LHCN-M2 (cell line): Measurements from ENCODE around the gene SLF2. TPM values are rescaled to one million over a fixed set of nuclear protein-coding genes. Genes with fewer than 3 reads are reported as not detected.

Experiments
- DNase-seq: peaks from one replicate; pipeline ENCODE4 v3.0.0-alpha.2; 2012; ENCODE audit warnings: low read depth
- total RNA-seq: library from RNA; depleted of rRNA; stranded (reverse); fragments of >200 nt; gene quantifications from 2 replicates; pipeline ENCODE4 v1.2.3, GENCODE V29; 2014; rRNA removed

Gene SLF2
- total RNA-seq, 1 experiment from 2014 or later, result 120 TPM

GRCh38 chr10:101014230-101014884, 101.6 kb downstream of the SLF2 start:
- peak; percentile 66 for DNase-seq

Other genes with a start within 250 kb of the SLF2 start
- not detected in 2 replicates for gene PAX2, start 167.4 kb upstream of the SLF2 start, total RNA-seq
- 0.46 and 0.64 TPM in 2 replicates for gene SEMA4G, start 56.5 kb downstream of the SLF2 start, total RNA-seq
- 83.7 and 99.8 TPM in 2 replicates for gene MRPL43, start 74.5 kb downstream of the SLF2 start, total RNA-seq
- 7.2 and 9.1 TPM in 2 replicates for gene TWNK, start 74.6 kb downstream of the SLF2 start, total RNA-seq
- gene LZTS2, start 86.8 kb downstream of the SLF2 start, total RNA-seq, result 161 and 176 TPM in 2 replicates
- gene PDZD7, start 118.2 kb downstream of the SLF2 start, total RNA-seq, result 1.2 and 1.4 TPM in 2 replicates
- gene SFXN3, start 118.3 kb downstream of the SLF2 start, total RNA-seq, result 91.6 and 101 TPM in 2 replicates
- gene KAZALD1, start 149.0 kb downstream of the SLF2 start, total RNA-seq, result 15.1 and 16.1 TPM in 2 replicates
- not detected in 2 replicates for gene TLX1, start 218.3 kb downstream of the SLF2 start, total RNA-seq